ENCODE measurements around the gene TBX1.

DNA sequence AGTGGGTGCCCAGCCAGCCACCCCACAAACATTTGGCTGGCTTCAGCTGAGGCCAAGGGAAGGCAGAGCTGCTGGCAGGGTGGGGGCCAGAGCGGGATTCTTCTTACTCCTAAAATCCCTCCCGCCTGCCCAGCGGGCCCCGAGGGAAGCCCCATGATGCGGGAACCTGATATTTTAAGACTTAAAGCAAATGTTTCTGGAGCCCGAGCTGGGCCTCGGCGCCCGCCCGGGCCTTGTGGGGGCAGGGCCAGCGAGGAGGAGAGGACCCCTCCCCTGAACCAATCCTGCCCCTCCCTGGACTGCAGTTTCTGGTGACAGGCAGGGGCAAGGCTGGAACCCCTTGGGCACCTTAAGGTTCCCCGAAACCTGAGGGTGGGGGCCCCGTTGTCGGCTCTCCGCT is 20.0 kb upstream of the TBX1 start:
- TF ChIP-seq CTCF (IDR thresholded peaks at IDR 0.05 in 2 of 3, conservative IDR thresholded peaks at IDR 0.05 in 1 of 3; ENCODE audit: control insufficient read depth in 2 of 3, extremely low read depth in 1 of 3, insufficient read depth in 1 of 3, low read depth in 3 of 3, low read length in 3 of 3) (no peak), PBX3 (IDR thresholded peaks at IDR 0.05; ENCODE audit: insufficient replicate concordance, low read depth, low read length) (no peak), ZBED1 (IDR thresholded peaks at IDR 0.05; ENCODE audit: borderline replicate concordance) (no peak), EP300 (IDR thresholded peaks at IDR 0.05; ENCODE audit: borderline replicate concordance in 1 of 2, control insufficient read depth in 1 of 2, low read depth in 2 of 2, low read length in 2 of 2) (no peak), NR2C2 (IDR thresholded peaks at IDR 0.05; ENCODE audit: borderline replicate concordance, control insufficient read depth, insufficient read length, low read depth) (no peak)
- TF ChIP-seq, protein P1, sequence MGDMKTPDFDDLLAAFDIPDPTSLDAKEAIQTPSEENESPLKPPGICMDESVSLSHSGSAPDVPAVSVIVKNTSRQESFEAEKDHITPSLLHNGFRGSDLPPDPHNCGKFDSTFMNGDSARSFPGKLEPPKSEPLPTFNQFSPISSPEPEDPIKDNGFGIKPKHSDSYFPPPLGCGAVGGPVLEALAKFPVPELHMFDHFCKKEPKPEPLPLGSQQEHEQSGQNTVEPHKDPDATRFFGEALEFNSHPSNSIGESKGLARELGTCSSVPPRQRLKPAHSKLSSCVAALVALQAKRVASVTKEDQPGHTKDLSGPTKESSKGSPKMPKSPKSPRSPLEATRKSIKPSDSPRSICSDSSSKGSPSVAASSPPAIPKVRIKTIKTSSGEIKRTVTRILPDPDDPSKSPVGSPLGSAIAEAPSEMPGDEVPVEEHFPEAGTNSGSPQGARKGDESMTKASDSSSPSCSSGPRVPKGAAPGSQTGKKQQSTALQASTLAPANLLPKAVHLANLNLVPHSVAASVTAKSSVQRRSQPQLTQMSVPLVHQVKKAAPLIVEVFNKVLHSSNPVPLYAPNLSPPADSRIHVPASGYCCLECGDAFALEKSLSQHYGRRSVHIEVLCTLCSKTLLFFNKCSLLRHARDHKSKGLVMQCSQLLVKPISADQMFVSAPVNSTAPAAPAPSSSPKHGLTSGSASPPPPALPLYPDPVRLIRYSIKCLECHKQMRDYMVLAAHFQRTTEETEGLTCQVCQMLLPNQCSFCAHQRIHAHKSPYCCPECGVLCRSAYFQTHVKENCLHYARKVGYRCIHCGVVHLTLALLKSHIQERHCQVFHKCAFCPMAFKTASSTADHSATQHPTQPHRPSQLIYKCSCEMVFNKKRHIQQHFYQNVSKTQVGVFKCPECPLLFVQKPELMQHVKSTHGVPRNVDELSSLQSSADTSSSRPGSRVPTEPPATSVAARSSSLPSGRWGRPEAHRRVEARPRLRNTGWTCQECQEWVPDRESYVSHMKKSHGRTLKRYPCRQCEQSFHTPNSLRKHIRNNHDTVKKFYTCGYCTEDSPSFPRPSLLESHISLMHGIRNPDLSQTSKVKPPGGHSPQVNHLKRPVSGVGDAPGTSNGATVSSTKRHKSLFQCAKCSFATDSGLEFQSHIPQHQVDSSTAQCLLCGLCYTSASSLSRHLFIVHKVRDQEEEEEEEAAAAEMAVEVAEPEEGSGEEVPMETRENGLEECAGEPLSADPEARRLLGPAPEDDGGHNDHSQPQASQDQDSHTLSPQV (IDR thresholded peaks at IDR 0.05): no peak
- TF ChIP-seq, protein P2, sequence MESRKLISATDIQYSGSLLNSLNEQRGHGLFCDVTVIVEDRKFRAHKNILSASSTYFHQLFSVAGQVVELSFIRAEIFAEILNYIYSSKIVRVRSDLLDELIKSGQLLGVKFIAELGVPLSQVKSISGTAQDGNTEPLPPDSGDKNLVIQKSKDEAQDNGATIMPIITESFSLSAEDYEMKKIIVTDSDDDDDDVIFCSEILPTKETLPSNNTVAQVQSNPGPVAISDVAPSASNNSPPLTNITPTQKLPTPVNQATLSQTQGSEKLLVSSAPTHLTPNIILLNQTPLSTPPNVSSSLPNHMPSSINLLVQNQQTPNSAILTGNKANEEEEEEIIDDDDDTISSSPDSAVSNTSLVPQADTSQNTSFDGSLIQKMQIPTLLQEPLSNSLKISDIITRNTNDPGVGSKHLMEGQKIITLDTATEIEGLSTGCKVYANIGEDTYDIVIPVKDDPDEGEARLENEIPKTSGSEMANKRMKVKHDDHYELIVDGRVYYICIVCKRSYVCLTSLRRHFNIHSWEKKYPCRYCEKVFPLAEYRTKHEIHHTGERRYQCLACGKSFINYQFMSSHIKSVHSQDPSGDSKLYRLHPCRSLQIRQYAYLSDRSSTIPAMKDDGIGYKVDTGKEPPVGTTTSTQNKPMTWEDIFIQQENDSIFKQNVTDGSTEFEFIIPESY (IDR thresholded peaks at IDR 0.05): no peak
